NCI-H2227 (cell line): ENCODE measurements around the gene PCDH18.
"Not testable (repeated sequence)": the region's sequence is repeated elsewhere in the genome, so short reads cannot be mapped to it uniquely, and the experiment has no call there.

Experiments
- DNase-seq: peaks from one replicate; lab custom pipeline; 2025; ENCODE audit not compliant: unreplicated experiment; lab: John Stamatoyannopoulos, UW

The PCDH18 gene, protein sequence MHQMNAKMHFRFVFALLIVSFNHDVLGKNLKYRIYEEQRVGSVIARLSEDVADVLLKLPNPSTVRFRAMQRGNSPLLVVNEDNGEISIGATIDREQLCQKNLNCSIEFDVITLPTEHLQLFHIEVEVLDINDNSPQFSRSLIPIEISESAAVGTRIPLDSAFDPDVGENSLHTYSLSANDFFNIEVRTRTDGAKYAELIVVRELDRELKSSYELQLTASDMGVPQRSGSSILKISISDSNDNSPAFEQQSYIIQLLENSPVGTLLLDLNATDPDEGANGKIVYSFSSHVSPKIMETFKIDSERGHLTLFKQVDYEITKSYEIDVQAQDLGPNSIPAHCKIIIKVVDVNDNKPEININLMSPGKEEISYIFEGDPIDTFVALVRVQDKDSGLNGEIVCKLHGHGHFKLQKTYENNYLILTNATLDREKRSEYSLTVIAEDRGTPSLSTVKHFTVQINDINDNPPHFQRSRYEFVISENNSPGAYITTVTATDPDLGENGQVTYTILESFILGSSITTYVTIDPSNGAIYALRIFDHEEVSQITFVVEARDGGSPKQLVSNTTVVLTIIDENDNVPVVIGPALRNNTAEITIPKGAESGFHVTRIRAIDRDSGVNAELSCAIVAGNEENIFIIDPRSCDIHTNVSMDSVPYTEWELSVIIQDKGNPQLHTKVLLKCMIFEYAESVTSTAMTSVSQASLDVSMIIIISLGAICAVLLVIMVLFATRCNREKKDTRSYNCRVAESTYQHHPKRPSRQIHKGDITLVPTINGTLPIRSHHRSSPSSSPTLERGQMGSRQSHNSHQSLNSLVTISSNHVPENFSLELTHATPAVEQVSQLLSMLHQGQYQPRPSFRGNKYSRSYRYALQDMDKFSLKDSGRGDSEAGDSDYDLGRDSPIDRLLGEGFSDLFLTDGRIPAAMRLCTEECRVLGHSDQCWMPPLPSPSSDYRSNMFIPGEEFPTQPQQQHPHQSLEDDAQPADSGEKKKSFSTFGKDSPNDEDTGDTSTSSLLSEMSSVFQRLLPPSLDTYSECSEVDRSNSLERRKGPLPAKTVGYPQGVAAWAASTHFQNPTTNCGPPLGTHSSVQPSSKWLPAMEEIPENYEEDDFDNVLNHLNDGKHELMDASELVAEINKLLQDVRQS

DNA sequence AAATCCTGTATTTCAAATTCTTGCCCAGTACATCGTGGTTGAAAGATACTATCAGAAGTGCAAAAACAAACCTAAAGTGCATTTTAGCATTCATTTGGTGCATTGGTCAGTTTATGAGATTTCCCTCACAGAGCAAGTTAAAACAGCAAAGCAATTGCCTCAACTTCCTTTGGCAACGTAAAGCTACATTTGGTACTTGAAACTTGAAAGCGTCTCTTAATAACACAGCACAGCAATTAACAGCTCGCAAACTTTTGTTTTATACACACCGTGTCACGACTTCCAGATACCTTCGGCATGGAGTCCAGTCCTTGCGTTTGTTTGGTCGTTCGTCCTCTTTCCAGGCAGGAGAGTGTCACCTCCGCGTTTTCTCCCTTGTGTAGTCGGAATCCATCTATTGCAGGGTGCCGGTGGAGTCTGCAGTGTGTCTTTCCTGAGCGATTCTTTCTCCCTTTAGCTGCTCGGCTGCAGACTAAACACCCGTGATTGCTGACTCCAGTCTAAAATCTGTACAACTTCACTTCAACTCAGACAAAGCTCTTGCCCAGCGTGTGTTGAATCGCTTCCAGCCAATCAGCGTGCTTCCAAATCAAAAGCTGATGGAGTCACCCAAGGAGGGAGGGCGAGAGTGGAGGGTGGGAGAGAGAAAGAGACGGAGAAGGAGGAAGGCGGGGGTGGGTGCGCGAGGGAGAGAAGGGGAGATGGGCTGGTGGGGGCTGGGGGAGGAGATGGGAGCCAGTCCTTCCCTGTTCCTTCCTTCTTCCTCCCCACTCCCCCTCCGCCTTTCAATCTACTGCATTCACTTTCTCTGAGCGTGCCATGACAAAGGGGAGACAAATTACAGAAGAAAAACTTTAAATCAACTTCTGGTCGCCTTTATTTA is at the start of gene PCDH18:
TSS of gene PCDH18 (minus strand) at position 509 of the 883 bp plus-strand sequence. CDS start at position 103, 406 bp downstream.
- peak; percentile 64 for DNase-seq

DNA sequence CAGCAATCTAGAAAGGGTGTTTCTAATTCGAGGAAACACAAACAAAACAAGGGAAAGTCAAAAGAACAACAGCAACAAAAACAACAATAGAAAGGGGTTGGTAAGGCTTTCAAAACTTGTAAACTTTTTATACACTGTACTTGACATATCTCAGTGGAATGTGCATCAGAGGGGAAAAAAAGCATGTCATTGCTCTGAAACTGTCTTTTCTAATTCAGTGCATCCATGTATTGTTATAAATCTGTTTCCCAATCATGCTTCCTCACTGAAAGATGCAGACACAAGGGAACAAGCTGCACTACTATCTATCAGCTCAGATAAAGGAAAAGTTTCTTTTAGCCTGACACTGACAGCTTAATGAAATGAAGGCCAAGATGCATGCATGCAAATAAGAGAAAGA is 44.2 kb upstream of the PCDH18 start:
- no peak for DNase-seq

DNA sequence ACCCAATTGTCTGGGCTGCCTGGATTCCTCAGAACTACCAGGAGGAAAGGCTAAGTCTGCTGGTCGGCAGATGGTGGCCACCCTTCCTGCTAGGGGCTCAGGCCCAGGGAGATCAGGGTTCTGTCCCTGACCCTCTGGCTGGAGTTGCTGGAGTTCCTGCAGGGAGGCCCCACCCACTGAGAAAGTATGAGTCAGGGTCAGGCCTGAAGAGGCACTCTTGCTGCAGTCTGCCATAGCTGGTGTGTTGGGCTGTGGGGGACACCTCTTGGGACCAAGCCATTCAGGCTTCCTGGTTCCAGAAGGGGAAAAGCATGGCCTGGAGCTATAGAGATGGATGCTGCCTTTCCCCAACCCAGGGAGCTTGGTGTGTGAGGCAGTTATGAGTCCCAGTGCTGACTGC is 40.4 kb upstream of the PCDH18 start:
- DNase-seq, result no peak

DNA sequence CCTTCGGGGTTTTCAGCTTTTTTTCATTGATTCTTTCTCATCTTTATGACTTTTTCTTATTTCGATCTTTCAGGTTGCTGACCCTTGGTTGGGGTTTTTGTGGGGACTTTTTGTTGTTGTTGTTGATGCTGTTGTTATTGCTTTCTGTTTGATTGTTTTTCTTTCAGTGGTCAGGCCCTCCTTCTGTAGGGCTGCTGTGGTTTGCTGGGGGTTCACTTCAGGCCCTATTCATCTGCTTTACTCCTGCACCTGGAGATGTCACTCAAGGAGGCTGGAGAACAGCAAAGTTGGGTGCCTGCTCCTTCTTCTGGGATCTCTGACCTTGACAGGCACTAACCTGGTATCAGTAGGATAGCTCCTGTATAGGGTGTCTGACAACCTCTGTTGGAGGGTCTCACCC is 39.9 kb upstream of the PCDH18 start:
- no peak for DNase-seq

DNA sequence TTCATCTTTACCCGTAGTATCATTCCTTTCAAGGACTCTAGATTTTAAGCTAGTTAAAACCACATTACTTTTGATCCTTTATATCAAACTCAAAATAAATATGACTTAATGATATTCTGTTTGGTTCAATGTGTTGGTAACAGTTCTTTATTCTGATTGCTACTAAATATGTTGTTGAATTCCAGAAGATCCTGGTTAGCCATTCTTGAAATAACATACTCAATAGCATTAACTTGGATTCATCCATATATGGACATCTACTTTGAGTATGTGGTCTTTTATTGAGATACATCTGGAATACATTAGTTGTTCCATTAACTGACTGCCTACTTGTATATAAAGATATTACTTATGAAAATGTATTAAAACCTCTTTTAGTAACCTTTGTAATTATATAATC is 27.5 kb upstream of the PCDH18 start:
- DNase-seq, result no peak

DNA sequence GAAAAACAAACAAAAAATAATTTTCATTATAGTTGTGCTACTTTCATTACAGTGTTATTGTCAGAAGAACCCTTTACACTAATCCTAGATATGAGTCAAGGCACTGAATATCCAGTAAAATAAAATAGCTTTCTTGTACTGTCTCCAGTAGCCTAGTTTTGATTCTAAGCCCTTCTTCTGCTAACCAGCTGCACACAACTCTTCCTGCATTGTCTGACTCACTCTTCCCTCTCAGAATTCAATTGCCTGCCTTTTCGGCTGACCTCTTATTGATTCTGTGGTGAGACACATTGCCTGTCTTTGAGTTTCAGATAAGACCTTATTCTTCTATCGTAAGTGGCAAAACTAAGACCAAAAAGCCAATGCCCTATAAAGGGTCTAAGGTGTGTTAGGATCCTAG is 26.7 kb upstream of the PCDH18 start:
- DNase-seq, result no peak

DNA sequence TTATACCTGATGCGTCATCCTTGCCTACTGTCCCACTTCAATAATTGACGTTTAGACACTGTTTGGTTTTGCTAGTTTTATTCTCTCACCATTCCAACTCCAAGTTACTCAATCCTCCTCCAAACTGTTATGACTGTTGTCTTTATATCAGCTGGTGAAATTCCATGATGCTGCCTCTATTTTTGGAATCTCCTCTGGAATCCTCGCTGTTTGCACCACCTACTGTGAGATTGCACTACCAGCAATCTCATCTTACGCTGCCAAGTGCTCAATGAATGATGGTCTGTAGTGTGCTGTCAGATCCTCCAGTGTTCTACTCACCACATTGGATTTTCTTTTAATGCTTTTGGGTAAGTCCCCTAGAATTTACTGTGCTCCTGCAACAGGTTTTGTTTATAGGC is 13.2 kb upstream of the PCDH18 start:
- peak; percentile 8 for DNase-seq

DNA sequence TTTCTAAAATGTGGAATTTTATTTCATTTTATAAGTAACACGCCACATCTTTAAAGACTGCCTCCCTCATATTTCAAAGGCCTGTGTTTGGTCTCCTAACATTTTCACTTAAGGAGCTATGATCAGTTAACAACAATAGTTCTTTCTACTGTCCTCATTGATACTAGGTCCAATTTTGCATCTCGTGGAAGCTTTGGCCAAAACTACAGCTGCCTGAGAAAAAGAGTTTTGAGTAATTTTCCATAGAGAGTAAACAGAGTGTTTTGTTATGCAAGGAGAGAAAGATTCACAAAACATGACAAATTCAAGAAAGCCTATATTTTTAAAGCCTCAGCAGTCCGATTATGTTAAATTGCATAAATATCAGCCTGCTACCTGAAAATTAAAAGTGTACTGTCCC is 11.4 kb upstream of the PCDH18 start:
- no peak for DNase-seq

DNA sequence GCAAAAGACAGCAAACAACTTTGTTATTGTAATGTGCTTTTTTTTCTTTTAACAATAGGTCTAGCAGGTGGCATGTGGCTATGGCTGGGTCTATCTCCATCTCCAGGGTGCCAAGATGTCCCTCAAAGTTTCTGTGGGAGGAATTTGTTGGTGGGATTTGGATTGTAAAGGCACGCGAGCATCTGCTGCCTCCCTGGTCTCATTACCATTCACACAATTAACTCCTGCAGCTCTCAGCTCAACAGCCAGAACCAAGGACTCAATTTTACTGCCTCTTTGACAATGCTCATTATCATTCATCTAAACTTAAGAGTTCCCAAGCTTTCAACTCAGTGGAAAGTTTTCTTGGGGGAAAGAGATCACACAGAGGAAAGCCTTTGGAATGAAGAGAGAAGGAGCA is 10.9 kb upstream of the PCDH18 start:
- no peak for DNase-seq

DNA sequence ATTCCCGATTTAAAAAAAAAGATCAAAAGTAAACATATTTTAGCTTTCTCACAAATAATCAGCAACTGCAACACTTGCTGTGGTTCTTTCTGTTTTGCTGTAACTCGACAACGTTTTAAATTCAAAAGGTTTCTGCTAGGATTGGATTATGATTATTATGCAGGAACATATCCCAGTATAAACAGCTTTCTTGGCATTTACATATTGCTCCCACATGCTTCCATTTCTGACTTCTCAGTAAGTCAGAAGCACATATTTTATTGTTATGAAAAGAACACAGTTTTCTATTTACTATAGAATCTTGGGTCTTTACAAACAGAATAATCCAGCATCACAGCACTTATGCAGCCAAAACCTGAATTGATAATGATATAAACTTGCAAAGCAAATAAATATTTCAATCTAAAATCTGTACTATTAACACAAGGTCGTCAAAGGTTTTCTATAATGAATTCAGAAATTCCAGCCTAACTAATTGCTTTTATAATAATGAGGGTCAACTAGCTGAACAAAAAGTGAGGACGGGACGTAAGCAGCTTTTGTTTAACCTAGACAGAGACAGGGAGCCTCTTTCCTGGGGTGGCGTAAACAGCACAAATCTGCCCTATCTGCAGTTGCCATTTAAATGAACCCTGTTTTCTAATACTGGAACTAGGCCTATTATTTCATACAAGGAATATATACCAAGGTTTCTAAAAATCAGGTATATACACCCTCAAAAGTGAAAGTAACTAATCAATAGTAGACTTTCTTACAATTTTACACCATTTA is 9.8 kb upstream of the PCDH18 start:
- DNase-seq, result no peak

DNA sequence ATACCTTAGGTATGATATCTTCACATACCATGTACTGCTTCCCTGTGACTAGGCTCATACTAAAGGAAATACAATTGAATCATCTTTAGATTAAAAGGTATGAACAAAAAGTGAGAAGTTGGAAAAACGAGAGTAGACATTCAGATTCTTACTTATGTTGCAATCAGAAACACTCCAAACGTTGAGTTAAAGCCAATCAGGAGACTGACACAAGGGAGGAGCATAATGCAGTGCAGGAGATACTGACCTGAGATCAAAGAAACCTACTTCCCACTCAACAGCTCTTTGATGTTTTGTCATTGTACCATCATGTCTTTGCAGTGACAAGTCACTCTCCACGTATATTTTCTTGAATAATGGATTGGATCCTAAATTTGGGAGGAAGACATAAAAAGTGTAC is 8.9 kb upstream of the PCDH18 start:
- DNase-seq, result no peak

DNA sequence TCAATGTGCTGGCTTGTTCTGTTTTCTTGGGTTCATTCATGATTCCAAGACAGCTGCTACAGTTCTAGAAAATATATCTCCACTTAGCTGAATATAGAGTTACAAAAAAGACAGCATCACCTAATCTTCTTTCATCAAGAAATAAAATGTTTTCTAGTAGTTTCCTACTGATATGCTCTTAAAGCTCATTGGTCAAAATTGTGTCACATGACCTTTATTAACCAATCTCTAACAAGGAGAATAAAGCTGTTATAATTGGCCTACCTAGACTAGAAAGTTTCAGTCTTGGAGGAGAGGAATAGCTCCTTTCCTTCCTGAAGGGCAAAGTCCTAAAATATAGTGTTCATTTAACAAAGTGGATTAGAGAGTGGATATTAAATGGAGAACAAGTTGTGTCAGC is 8.1 kb upstream of the PCDH18 start:
- DNase-seq, result no peak

DNA sequence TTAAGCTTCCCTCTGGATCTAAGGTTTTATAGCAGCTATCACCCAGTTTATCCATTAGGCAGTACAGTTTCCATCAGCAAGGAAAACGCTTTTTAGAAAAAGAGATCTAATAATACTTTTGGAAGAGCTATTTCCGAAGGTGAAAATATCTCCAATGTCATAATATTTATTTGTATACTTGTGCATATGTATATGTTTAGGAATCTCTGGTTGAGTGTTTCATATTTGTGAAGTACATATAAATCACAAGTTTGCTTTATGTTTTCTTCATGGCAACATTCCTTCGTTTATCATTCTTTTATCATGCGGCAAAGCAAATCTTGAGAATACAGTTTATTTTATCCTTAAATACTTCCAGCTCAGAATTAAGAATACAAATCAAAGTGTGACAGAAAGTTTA is 6.2 kb upstream of the PCDH18 start:
- no peak for DNase-seq

DNA sequence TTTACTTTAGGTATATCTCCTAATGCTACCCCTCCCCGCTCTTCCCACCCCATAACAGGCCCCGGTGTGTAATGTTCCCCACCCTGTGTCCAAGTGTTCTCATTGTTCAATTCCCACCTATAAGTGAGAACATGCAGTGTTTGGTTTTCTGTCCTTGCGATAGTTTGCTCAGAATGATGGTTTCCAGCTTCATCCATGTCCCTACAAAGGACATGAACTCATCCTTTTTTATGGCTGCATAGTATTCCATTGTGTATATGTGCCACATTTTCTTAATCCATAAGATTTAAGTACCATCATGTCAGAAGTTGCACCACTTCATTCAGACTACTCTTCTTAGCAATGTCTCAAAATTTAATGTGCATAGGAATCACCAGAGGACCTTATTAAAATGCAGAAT is 5.5 kb upstream of the PCDH18 start:
- DNase-seq, result not testable (repeated sequence)

DNA sequence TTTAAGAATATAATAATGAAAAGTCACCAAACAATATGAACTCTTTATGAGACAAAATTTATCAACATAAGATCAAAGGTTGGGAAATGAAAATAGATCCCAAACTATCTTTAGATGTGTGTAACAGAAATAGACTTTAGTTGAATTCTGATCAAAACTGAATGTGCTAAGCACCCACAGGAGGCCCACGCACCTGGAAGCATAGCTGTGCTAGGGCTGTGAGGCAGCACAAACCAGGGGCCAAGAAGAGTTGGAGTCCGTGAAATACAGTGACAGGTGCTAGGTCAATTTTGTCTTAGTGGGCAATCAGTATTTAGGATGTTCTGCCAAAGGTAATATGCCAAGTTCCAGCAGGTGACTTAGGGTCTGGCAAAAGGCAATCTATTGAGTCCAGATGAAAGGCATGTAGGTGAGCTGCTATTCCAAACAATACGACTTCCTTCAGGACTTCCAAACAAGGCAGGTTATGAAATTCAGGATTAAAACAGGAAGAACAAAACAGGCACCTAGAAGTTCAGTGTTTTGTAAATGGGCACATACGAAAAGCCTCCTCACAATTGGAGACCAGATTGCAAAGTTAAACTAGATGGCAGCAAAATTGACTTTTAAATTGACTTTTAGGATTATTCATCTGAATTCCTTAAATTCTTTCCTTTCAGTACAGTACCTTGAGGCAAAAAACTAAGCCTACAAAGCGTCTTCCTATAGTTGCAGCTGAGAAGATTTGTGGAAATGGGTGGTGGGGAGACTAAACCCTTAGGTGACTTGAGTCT is 4.7 kb upstream of the PCDH18 start:
- no peak for DNase-seq

DNA sequence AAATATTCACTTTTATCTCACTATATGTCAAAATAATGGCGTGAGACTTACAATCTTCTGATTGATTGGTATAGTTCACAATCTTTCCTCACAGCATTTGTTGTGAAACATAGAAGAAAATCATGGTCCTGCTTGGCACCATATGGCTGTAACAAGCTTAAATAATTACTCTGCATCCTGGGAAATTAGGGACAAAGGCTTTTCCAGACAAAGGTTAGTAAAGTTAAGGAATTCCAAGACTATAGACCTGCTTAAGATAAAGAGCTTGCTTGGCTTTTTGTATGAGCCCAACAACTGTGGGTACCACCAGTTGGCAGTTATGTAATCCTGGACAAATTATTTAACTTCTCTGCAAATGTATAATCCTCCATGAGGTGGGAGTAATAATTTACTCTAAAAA is 3.4 kb upstream of the PCDH18 start:
- DNase-seq, result no peak

DNA sequence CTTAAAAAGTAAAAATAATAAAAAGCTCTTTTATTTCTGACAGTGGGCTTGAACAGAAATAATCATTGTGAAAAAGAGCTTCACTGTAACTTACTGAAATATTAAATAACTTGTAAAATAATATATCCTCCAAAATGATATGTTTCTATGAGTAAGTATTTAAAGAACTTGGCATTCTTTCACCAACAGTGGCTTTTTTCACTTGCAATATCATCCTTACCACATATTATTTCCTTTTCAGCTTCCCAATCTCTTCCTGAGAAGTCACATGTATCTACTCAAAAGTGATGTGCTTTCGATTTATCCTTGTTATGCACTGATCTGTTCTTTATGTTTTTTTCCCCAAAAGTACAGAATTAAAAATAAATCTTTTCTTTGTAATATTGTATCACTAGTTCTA is 2.2 kb upstream of the PCDH18 start:
- DNase-seq, result no peak

DNA sequence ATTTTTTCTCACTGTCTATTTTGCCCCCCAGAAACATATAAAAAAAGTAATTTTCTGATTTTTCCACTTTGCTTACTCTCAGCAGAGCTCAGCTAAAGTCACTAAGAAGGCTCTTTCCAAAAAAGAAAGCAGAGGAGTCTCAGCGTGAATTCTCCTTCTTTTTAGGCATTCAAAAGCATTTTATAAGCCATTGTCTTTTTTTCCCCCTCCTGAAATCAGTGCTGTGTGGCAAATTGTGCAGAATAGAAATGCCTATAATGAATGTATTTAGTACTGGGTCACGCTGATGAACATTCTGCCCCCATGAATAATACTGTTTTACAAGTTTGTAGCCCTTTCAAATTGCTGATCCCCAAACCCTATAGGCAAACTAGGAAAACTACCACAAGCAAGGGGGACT is 1.6 kb upstream of the PCDH18 start:
- DNase-seq, result no peak

DNA sequence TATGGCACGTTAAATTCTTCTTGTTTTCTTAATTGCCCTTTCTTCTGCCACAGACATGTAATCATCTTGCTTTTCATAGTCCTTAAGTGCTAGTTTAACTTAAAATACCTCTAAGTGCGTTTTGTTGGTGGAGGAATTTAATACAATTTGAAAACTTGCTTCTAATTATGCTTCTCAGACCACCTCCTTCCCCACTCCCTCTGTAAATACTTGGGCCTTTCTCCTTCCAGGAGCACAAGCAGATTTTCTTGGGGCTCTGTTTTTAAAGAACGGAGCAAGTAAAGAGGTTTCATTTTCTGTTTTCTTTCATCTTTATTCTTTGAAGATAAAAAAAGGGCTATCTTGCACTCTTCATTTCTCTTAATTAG is 559 bp upstream of the PCDH18 start:
- no peak for DNase-seq
